Measurements from ENCODE around the gene IL22RA2. TPM values are rescaled to one million over a fixed set of nuclear protein-coding genes. Genes with fewer than 3 reads are reported as not detected.

IL22RA2 gene
- total RNA-seq, 1 experiment from 2014 or later, result not detected

GRCh38 chr6:137161949-137162348, 11.5 kb downstream of the IL22RA2 start:
- H3K4me1 Mint-ChIP-seq, result no peaks in the 10 kb centered on the region
- ATAC-seq, result no peak
- H3K27ac Mint-ChIP-seq, result no peak overlapping the region
- H3K9me3 Mint-ChIP-seq, result peaks cover 94% of the 10 kb centered on the region
- peaks cover 66% of the 10 kb centered on the region for H3K36me3 Mint-ChIP-seq
- POLR2A ChIA-PET, result no interaction called here
- no peak for DNase-seq (ENCODE audit: low spot score)
- no peak overlapping the region for H3K4me3 Mint-ChIP-seq
- peaks cover 15% of the 10 kb centered on the region for H3K27me3 Mint-ChIP-seq (ENCODE audit: low read depth)
- CTCF ChIA-PET, result no interaction called here
- TF ChIP-seq CBFB (CRISPR knock-in tag; IDR thresholded peaks at IDR 0.05; ENCODE audit: low read depth) (no peak), MAX (CRISPR knock-in tag; IDR thresholded peaks at IDR 0.05) (no peak), ZNF138 (CRISPR knock-in tag; conservative IDR thresholded peaks at IDR 0.05) (no peak), NR2C2 (CRISPR knock-in tag; IDR thresholded peaks at IDR 0.05) (no peak), SOX15 (CRISPR knock-in tag; IDR thresholded peaks at IDR 0.05) (no peak), NR3C1 (CRISPR knock-in tag; conservative IDR thresholded peaks at IDR 0.05; ENCODE audit: low read depth) (no peak), HMGXB4 (CRISPR knock-in tag; IDR thresholded peaks at IDR 0.05) (no peak), GRHL2 (CRISPR knock-in tag; IDR thresholded peaks at IDR 0.05; ENCODE audit: insufficient replicate concordance, severe bottlenecking) (no peak), AR (CRISPR knock-in tag; IDR thresholded peaks at IDR 0.05) (no peak), SMAD3 (CRISPR knock-in tag; IDR thresholded peaks at IDR 0.05; ENCODE audit: borderline replicate concordance) (no peak), MLX (CRISPR knock-in tag; IDR thresholded peaks at IDR 0.05) (no peak), RORB (CRISPR knock-in tag; IDR thresholded peaks at IDR 0.05) (no peak)
- TF ChIP-seq, protein P1, sequence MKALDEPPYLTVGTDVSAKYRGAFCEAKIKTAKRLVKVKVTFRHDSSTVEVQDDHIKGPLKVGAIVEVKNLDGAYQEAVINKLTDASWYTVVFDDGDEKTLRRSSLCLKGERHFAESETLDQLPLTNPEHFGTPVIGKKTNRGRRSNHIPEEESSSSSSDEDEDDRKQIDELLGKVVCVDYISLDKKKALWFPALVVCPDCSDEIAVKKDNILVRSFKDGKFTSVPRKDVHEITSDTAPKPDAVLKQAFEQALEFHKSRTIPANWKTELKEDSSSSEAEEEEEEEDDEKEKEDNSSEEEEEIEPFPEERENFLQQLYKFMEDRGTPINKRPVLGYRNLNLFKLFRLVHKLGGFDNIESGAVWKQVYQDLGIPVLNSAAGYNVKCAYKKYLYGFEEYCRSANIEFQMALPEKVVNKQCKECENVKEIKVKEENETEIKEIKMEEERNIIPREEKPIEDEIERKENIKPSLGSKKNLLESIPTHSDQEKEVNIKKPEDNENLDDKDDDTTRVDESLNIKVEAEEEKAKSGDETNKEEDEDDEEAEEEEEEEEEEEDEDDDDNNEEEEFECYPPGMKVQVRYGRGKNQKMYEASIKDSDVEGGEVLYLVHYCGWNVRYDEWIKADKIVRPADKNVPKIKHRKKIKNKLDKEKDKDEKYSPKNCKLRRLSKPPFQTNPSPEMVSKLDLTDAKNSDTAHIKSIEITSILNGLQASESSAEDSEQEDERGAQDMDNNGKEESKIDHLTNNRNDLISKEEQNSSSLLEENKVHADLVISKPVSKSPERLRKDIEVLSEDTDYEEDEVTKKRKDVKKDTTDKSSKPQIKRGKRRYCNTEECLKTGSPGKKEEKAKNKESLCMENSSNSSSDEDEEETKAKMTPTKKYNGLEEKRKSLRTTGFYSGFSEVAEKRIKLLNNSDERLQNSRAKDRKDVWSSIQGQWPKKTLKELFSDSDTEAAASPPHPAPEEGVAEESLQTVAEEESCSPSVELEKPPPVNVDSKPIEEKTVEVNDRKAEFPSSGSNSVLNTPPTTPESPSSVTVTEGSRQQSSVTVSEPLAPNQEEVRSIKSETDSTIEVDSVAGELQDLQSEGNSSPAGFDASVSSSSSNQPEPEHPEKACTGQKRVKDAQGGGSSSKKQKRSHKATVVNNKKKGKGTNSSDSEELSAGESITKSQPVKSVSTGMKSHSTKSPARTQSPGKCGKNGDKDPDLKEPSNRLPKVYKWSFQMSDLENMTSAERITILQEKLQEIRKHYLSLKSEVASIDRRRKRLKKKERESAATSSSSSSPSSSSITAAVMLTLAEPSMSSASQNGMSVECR (CRISPR knock-in tag; IDR thresholded peaks at IDR 0.05; ENCODE audit: borderline replicate concordance), result no peak
- TF ChIP-seq, protein P2, sequence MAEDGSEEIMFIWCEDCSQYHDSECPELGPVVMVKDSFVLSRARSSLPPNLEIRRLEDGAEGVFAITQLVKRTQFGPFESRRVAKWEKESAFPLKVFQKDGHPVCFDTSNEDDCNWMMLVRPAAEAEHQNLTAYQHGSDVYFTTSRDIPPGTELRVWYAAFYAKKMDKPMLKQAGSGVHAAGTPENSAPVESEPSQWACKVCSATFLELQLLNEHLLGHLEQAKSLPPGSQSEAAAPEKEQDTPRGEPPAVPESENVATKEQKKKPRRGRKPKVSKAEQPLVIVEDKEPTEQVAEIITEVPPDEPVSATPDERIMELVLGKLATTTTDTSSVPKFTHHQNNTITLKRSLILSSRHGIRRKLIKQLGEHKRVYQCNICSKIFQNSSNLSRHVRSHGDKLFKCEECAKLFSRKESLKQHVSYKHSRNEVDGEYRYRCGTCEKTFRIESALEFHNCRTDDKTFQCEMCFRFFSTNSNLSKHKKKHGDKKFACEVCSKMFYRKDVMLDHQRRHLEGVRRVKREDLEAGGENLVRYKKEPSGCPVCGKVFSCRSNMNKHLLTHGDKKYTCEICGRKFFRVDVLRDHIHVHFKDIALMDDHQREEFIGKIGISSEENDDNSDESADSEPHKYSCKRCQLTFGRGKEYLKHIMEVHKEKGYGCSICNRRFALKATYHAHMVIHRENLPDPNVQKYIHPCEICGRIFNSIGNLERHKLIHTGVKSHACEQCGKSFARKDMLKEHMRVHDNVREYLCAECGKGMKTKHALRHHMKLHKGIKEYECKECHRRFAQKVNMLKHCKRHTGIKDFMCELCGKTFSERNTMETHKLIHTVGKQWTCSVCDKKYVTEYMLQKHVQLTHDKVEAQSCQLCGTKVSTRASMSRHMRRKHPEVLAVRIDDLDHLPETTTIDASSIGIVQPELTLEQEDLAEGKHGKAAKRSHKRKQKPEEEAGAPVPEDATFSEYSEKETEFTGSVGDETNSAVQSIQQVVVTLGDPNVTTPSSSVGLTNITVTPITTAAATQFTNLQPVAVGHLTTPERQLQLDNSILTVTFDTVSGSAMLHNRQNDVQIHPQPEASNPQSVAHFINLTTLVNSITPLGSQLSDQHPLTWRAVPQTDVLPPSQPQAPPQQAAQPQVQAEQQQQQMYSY (CRISPR knock-in tag; IDR thresholded peaks at IDR 0.05), result no peak
- TF ChIP-seq, protein P3, sequence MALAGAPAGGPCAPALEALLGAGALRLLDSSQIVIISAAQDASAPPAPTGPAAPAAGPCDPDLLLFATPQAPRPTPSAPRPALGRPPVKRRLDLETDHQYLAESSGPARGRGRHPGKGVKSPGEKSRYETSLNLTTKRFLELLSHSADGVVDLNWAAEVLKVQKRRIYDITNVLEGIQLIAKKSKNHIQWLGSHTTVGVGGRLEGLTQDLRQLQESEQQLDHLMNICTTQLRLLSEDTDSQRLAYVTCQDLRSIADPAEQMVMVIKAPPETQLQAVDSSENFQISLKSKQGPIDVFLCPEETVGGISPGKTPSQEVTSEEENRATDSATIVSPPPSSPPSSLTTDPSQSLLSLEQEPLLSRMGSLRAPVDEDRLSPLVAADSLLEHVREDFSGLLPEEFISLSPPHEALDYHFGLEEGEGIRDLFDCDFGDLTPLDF (CRISPR knock-in tag; IDR thresholded peaks at IDR 0.05), result no peak
- TF ChIP-seq, protein P4, sequence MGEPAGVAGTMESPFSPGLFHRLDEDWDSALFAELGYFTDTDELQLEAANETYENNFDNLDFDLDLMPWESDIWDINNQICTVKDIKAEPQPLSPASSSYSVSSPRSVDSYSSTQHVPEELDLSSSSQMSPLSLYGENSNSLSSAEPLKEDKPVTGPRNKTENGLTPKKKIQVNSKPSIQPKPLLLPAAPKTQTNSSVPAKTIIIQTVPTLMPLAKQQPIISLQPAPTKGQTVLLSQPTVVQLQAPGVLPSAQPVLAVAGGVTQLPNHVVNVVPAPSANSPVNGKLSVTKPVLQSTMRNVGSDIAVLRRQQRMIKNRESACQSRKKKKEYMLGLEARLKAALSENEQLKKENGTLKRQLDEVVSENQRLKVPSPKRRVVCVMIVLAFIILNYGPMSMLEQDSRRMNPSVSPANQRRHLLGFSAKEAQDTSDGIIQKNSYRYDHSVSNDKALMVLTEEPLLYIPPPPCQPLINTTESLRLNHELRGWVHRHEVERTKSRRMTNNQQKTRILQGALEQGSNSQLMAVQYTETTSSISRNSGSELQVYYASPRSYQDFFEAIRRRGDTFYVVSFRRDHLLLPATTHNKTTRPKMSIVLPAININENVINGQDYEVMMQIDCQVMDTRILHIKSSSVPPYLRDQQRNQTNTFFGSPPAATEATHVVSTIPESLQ (CRISPR knock-in tag; IDR thresholded peaks at IDR 0.05), result no peak

Data from WTC11 (cell line).